ENCODE data around the gene SLC12A7. TPM values are rescaled to one million over a fixed set of nuclear protein-coding genes. Genes with fewer than 3 reads are reported as not detected.

SLC12A7 gene
- total and polyA plus RNA-seq, 2 donors: 10.2 to 23.8 TPM

Small RNAs within 50 kb of the gene (small RNA-seq; reads per million reads assigned to genes)
- gene MIR4635: not detected

Other genes starting within 250 kb of the SLC12A7 start
- gene BRD9, start 219.3 kb downstream of the SLC12A7 start, total RNA-seq: 27.8 TPM
- gene BRD9, start 219.3 kb downstream of the SLC12A7 start, polyA plus RNA-seq: 27.6 TPM
- gene TRIP13, start 219.2 kb downstream of the SLC12A7 start, total RNA-seq: 8.7 TPM
- 1.6 TPM for gene TRIP13, start 219.2 kb downstream of the SLC12A7 start, polyA plus RNA-seq
- 1.3 TPM for gene NKD2, start 103.3 kb downstream of the SLC12A7 start, total RNA-seq
- gene NKD2, start 103.3 kb downstream of the SLC12A7 start, polyA plus RNA-seq: 7.5 TPM
- gene SLC6A19, start 89.5 kb upstream of the SLC12A7 start, total RNA-seq: not detected
- gene SLC6A19, start 89.5 kb upstream of the SLC12A7 start, polyA plus RNA-seq: not detected
- gene SLC6A18, start 113.3 kb upstream of the SLC12A7 start, total RNA-seq: not detected
- not detected for gene SLC6A18, start 113.3 kb upstream of the SLC12A7 start, polyA plus RNA-seq
- not detected for gene TERT, start 183.0 kb upstream of the SLC12A7 start, total RNA-seq
- gene TERT, start 183.0 kb upstream of the SLC12A7 start, polyA plus RNA-seq: not detected
- gene CLPTM1L, start 233.0 kb upstream of the SLC12A7 start, total RNA-seq: 72.8 TPM
- gene CLPTM1L, start 233.0 kb upstream of the SLC12A7 start, polyA plus RNA-seq: 85.3 TPM

All from urinary bladder (tissue), 2 donors.